GM19025 (cell line): Measurements from ENCODE around the gene TOR1AIP2.
"Not testable (repeated sequence)": the region's sequence is repeated elsewhere in the genome, so short reads cannot be mapped to it uniquely, and the experiment has no call there.

Experiments
- ATAC-seq: cut with Tn5 transposase; IDR thresholded peaks from one replicate; pipeline ENCODE4 v1.9.1; 2021; ENCODE audit warnings: mild to moderate bottlenecking, low read depth, moderate library complexity; ENCODE audit not compliant: unreplicated experiment

The TOR1AIP2 gene

DNA sequence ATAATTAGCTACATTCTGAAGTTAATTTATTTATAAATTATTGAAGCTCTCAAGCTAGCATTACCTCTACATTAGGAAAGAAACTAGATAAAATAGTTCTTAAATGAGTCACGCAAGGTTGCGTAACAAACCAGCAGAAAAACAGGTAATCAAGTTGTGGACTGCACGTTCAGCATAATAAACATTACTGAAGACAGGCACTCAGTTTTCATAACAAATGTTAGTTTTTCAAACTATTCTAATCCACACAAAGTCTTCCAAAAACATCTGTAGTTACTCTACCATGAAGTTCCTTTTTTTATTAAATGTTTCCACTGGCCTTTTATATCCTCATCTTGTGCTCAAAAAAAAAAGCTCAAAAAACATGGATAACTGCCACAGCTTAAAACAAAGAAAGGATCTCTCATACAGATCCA, 1.3 kb downstream of the TOR1AIP2 start:
- ATAC-seq, result no peak

DNA sequence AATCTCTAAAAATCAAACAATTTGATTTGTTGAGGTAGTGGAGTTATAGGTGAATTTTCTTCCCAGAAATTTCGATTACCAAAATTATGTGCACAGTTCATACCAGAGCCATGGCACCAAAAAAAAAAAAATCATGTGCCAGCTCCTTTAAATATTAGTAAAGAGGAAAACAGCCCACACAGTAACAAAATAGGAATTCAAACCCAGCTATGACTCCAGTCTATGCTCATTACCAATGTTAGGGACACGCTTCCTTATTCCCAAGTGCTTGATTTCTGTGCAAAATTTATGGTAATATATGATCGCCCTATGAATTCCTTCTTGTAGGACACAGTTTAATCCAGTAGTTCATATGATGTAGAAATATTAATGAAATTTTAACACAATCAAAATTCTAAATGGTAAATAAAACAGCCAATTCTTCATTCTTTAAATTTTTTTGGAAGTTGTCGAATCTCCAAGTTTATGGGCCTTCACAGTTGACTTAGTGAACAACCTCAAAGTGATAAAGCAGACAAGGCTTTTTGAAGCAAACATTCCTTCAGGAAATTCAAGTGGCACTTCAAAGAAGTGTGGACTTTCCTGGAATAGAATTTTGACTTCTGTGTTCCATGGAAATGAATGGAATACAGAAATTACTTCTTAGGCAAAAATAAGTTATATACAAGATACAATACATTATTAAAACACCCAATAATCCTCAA, 1.9 kb downstream of the TOR1AIP2 start:
- no peak for ATAC-seq

DNA sequence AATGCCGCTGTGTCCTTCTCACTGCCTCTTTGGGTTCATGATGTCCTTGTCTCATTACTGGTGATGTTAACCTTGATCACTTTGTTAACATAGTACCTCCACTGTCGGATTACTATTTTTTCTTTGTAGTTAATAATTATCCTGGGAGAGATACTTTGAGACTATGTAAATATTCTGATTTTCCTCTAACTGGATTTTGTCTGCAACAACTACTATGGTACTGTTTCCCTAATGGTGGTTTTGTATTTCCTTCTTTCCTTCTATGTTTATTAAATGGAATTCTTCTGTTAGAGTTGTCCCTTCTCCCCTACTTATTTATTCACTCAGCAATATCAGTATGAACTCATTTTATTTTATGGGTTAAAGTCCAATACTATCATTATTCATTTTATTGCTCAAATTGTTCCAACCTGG, 4.2 kb downstream of the TOR1AIP2 start:
- no peak for ATAC-seq

DNA sequence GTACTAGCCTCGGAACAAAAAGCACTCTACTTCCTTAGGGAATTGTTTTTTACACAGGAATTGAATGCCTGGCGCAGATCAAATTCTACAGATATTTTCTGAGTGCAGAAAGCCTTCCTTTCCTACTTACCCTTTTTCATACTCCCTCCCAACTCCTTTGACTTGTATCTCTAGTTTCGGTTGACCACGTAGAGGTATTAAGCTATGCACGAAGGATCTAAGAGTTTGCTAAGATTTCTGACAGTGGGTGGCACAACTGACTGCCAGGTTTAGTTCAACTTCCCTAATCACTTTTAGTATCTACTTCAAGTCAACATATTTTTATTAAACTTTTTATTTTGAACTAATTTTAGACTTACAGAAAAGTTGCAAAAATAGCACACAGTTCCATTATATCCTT, 5.0 kb downstream of the TOR1AIP2 start:
- ATAC-seq, result no peak

DNA sequence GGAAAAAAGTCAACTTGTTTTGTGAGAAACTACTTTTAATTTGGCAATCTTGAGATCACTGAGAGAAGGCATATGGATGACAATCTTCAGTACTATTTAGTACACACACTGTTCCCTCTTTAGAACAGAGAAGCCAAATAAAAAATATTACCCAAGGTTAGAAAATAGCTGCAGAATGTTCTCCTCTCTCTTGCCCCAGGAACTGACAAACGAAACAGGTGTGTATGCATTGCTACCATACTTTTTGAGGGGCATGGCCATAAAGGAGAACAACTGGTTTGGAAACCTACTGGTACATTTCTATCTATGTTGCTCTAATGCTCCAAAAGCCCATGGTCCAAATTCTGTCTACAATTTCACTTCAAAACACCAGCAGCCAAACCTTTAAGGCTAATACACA, 5.7 kb downstream of the TOR1AIP2 start:
- ATAC-seq, result no peak

DNA sequence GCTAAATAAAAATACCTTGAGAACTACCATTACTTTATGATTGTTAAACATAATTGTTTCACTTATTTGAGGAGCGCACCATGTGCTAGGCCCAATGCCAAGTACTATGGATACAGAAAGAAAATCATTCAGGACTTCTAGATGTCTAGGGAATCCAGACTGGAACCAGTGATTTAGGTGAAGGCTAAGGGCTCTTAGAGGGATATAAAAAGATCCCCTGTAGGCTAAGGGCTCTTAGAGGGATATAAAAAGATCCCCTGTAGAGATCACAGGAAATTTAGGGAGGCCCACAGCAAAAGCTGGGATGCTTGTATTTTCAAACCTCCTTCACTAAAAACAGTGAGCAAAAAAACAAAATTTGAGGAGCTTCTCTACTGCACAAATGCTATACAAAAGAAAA, 6.7 kb downstream of the TOR1AIP2 start:
- ATAC-seq, result no peak

DNA sequence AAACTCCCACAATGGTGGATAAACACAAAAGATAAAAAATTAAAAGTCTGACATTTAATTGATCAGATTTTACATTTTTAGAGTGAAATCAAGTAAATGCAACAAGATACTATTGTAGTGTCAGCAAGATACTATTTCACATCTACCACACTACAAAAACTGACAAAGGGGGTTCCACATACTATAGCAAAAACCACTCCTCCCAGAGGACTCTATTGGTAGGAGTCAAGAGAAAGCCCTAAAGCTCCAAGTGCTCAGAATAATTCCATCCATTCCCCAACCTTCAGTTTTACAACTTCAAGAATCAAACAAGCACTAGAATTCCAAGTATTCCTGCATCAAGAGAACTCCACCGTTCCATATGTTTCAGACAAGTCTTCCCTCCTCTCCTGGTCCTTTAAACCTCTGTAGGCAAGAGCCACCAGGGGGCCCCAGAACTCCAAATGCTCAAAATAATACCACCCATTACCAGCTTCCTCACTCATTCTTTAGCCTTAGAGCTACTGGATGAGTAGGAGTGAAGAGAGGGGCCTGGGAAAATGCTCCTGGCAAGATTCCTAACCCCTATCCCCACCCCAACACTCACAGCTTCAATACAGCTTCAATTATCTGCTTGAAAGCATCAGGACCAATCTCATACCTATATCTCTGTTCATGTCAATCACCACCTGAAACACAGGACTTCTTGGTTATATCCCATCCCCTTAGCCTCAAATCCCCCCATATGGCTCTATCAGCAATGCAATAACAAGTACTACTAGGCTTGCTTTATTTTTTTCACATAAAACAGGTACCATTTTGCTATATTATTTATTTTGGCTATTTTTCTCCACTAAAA, 9.9 kb downstream of the TOR1AIP2 start:
- ATAC-seq, result no peak

DNA sequence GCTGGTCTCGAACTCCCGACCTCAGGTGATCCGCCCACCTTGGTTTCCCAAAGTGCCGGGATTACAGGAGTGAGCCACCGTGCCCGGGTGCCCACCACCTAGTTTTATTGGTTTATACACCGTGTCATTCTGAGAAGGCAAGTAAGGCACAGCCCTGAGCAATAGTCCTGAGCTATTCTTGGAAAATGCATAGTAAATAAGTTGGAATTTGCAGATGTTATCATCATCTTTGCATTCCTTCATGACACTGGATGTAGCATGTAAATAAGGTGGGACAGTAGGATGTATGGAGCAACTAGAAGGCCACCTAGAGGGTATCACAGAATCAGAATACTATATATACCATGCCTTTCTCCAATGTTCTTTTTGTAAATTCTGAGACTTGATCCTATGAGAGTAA, 11.0 kb downstream of the TOR1AIP2 start:
- no peak for ATAC-seq

DNA sequence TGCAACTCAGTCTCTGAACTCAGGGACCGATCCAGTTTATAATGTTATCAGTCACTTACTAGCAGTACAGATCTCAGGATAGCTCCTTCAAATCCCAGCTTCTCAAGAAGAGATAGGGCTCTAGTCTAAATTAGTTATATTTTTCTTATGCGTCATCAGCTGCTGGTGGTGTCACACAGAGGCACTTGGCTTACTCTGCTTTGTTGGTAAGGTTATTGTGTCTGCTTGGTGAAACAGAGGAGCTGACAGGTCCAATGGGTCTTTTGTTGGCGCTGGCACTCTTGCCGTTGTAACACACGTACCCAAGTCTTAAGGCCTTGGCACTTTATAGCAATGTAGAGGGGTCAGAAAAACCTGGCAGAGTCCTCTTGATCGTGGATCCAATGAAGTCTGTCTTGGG, 12.2 kb downstream of the TOR1AIP2 start:
- ATAC-seq, result no peak

DNA sequence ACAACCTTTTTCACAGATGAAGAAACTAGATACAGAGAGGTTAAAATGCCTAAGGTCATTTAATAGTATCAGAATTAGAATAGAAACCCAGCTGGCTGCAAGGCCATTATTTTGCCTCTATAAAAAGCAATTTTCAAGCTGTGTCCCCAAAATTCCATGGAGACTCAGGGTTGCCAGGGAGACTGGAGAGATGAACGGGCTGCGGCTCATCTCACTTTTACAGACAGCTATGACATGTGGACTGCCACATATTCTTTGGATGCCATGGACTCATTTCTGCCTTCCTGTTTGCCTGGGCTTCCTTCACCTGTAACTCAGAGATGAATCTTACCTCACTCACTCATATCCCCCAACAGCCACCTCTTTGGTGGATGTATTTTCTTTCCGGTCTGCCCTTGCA, 17.0 kb downstream of the TOR1AIP2 start:
- no peak for ATAC-seq

DNA sequence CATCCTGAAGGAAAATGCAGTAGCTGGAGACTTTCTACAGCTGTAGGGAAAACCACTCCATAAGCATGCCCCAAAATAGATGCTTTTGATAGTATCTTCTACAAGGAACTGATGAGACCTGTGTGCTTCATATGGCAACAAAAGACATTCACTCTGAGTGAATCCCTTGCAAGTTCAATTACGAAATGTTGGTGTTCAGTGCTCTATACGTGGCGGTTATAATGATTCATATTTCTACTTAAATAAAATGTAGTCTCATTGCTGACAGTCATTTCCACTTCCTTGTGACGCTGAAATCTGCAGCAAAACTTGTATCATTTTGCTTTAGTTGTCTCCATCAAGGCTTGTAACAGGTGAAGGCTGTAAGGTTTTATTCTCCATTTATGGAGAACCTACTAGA, 20.6 kb downstream of the TOR1AIP2 start:
- no peak for ATAC-seq

DNA sequence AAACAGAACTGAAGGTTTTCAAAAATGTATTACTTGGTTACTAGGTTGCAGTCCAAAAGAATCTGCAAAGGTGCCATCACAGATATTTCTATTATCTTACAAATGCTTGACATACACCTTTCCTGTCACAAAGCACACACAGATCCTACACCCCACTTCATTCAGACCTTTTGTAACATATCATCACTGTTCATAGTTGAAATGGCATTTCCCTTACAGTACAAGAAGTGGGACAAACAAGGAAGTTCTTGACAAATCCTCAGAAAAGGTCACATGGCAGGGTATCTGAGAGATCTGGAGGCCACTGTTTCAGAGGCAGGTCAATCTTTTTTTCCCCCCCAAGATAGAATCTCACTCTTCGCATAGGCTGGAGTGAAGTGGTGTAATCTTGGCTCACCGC, 21.3 kb downstream of the TOR1AIP2 start:
- no peak for ATAC-seq

DNA sequence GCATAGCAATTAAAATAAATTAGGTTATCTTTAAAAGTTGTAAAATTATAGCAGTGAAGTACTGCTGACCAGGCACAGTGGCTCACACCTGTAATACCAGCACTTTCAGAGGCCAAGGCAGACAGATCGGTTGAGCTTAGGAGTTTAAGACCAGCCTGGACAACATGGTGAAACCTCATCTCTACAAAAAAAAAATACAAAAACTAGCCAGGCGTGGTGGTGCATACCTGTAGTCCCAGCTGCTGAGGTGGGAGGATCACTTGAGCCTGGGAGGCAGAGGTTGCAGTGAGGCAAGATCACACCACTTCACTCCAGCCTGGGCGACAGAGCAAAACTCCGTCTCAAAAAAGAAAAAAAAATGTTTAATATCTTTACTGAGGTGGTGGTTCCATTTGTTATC, 21.8 kb downstream of the TOR1AIP2 start:
- ATAC-seq, result not testable (repeated sequence)

DNA sequence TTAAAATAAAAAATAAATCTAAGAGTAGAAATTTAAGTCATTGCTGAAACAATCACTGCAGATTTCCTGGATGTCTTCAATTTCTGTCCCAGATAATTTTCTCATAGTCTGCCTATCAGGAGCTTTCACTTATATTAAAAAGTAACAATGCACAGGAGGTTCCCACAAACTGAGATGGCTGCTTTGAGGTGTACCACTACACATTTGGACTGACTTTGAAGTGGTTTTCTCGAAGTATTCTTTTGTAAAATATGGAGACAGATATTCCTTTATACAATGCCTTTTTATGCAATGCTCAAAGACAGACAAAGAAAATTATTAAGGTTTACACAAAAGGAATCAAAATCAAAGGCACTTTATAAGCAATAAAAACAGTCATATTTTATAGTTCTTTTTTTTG, 24.5 kb downstream of the TOR1AIP2 start:
- no peak for ATAC-seq

DNA sequence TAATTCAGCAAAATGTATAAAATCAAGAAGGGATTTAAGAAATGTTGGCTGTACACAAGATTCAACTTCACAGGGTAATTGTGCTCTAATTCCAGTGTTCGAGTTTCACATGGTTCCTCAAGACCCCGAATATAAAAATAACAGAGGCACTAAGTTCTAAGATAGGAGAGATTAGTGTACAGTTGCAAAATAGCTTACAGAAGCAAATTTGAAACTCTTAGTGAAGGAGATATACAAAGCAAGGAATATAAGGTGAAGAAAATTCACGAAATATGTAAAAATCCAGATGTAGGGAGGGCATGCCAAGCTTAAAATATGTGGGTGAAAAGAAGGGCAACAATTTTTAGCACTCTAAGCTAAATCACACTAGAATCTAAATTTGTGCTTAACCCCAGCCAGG, 29.4 kb downstream of the TOR1AIP2 start:
- ATAC-seq, result no peak

DNA sequence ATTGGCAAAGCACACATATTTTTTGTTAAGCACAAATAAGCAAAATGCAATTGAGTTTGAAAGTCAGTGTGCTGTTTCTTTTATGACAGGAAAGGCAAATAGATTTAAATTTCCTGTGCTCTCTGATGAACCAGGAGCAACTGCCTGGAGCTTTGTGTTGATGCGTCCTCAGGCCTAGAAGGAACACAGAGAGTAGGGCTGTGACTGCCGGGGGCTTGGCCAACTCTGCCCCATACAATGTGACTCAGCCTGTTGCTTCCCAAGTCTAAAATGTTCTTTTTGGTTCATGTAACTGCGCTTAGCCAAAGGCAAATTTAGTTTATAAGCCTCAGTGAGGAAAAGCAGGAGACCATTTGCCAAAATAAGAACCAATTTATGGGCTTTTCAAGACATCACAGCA, 37.5 kb downstream of the TOR1AIP2 start:
- no peak for ATAC-seq

DNA sequence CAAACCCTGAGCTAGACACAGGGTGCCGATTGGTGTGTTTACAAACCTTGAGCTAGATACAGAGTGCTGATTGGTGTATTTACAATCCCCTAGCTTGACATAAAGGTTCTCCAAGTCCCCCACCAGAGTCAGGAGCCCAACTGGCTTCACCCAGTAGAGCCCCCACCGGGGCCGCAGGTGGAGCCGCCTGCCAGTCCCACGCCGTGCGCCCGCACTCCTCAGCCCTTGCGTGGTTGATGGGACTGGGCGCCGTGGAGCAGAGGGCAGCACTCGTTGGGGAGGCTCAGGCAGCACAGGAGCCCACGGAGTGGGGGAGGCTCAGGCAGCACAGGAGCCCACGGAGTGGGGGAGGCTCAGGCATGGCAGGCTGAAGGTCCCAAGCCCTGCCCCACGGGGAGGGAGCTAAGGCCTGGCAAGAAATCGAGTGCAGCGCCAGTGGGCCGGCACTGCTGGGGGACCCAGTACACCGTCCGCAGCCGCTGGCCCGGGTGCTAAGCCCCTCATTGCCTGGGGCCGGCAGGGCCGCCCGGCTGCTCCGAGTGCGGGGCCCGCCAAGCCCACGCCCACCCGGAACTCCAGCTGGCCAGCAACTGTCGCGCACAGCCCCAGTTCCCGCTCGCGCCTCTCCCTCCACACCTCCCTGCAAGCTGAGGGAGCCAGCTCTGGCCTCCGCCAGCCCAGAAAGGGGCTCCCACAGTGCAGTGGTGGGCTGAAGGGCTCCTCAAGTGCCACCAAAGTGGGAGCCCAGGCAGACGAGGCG, 40.7 kb downstream of the TOR1AIP2 start:
- ATAC-seq, result not testable (repeated sequence)

DNA sequence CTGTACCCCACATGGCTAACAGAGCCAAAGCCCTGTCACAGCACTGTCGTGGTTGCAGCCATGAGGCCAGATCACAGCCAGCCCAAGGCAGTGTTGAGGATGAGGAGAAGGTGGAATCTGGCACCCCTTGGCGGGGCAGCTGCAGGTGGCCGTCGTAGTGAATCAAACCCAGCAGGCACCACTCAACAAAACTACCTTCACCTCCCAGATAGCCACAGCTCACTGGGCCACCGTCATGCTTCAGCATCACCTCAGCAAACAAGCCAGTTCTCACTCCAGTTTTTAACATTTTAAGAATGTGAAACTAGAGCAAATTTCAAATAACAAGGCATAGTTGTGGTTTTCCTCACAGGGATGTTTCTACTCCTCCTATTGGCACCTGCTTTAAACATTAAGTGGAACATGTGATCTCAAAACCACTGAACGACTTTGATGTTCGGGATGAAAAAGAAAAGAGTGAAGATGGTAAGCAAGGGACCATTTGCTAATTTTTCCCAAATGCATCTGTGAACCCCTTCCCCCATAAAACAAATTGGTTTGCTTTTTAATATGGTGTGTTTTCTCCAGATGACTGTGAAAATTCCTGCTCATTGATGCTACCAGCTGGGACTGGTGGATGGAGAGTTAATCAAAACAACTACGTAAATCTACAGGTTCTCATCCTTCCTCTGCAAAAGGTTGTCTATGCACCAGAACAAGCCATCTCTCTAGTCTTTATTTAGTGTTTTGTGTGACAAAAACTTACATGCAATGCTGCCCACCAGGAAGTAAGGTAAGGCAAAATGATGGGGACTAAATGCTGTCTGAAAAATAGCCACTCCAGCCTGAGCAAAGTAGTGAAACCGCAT, 45.5 kb downstream of the TOR1AIP2 start:
- ATAC-seq, result no peak

DNA sequence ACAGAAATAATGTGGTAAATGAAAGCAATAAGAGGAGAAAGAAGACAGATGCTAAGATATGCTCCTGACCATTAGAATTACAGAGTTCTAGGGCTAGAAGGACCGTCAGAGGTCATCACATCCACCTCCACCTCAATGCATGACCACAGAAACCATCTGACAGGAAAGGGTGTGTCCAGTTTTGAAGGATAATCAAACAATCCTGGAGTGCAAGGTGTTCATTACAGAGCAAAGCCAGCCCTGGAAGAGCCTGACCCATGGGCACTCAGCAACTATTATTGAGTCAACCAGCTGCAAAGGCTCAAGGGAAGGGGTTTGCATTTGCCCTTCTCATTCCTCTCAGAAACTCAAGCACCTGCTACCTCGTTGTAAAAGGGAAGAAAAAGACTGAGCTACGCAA, 46.4 kb downstream of the TOR1AIP2 start:
- no peak for ATAC-seq

DNA sequence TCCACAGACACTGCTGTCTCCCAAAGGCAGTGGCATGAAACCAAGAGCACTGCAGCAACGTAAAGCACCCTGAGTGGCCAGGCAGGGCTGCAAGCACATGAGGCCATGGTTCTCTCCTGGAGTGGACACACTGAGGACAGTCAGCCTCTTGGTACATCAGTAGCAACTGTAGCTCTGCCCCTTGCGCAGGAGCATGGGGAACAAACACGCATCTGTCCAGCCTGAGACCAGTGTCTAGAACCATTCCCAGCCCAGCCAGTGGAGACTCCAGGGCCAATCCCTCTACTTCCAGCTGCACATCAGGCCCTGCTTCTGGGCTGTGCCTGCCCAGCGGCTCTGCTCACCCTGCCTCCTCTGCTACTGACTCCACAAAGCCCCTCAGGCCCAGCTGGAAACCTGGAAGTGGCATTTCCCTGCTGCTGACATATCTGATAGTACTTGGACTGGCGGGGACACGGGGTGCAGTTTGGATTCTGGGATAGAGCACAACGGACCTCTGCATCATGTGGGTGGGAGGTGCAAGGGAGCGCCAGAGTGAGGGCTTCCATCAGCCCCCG, 49.0 kb downstream of the TOR1AIP2 start:
- ATAC-seq, result no peak
